Lower lobe of right lung (tissue), 2 donors: ENCODE measurements around the gene VPS37B. TPM values are rescaled to one million over a fixed set of nuclear protein-coding genes. Genes with fewer than 3 reads are reported as not detected.

ENCODE experiments used
- ATAC-seq, 2 donors: fragments of 200-7000 bp; cut with Tn5 transposase; one replicate each; pipeline ENCODE4 v1.9.1; 2020 to 2022; ENCODE audit warnings: mild to moderate bottlenecking in 2 of 2, moderate library complexity in 2 of 2
- DNase-seq: peaks from one replicate; pipeline ENCODE4 v3.0.0-alpha.2; 2020
- H3K27ac ChIP-seq: fragments of 200-600 bp; one replicate; pipeline ENCODE4 v1.8.0; 2022
- H3K27me3 ChIP-seq: fragments of 200-600 bp; one replicate; pipeline ENCODE4 v1.8.0; 2022; ENCODE audit warnings: low read depth
- H3K36me3 ChIP-seq: fragments of 200-600 bp; one replicate; pipeline ENCODE4 v1.8.0; 2022; ENCODE audit warnings: mild to moderate bottlenecking
- H3K4me1 ChIP-seq: fragments of 200-600 bp; one replicate; pipeline ENCODE4 v1.8.0; 2022
- H3K4me3 ChIP-seq: fragments of 200-600 bp; one replicate; pipeline ENCODE4 v1.8.0; 2022; ENCODE audit warnings: mild to moderate bottlenecking
- H3K9me3 ChIP-seq: fragments of 200-600 bp; one replicate; pipeline ENCODE4 v1.8.0; 2022
- CTCF ChIP-seq: fragments of 200-600 bp; IDR thresholded peaks from one replicate; pipeline ENCODE4 v1.8.0; 2022; ENCODE audit warnings: antibody characterized with exemption, mild to moderate bottlenecking
- intact Hi-C: fragments of 100-400 bp; cut with DNase I; formaldehyde crosslinking; loops from one replicate; pipeline ENCODE4 v1.11.0; 2022
- total RNA-seq: library from RNA; stranded (reverse); fragmentation: NEBNext Ultra II Directional; extraction: Animal tissue kit (Norgen Biotek cat#: 25700); gene quantifications from one replicate; pipeline ENCODE4 v1.2.1, GENCODE V29; 2021
- donor health status: DM: no; HTN: yes; CAD: no; lungs with severe emphysema.

Gene VPS37B
- total RNA-seq, 1 donor from 2014 or later: 34.5 TPM

GRCh38 chr12:122902854-122903692 lies 7.1 kb upstream of the VPS37B start:
- intact Hi-C loops: no loop called here
- ATAC-seq (no peak), DNase-seq (no peak)
- no peaks in the 10 kb centered on the region for H3K36me3 ChIP-seq
- H3K4me1 ChIP-seq: peaks cover 12% of the 10 kb centered on the region
- H3K27me3 ChIP-seq: no peaks in the 10 kb centered on the region
- no peak for TF ChIP-seq CTCF
- no peaks in the 10 kb centered on the region for H3K9me3 ChIP-seq
- no peak overlapping the region for H3K4me3 ChIP-seq
- no peak overlapping the region for H3K27ac ChIP-seq

- ATAC-seq (no peak), DNase-seq (no peak)
- Histone ChIP-seq H3K4me3 (no peak overlapping the region), H3K4me1 (peaks cover 13% of the 10 kb centered on the region), H3K27me3 (no peaks in the 10 kb centered on the region), H3K36me3 (no peaks in the 10 kb centered on the region), H3K9me3 (no peaks in the 10 kb centered on the region), H3K27ac (no peak overlapping the region)
- no peak for TF ChIP-seq CTCF
- intact Hi-C loops: no loop called here
These were observed 4.0 kb upstream of the VPS37B start for GRCh38 chr12:122899887-122900286.

GRCh38 chr12:122896662-122897061 lies 738 bp upstream of the VPS37B start:
- Histone ChIP-seq H3K27ac (peak overlapping the region; percentile 94), H3K4me1 (peaks cover 45% of the 10 kb centered on the region), H3K9me3 (no peaks in the 10 kb centered on the region), H3K4me3 (no peak overlapping the region), H3K27me3 (no peaks in the 10 kb centered on the region), H3K36me3 (no peaks in the 10 kb centered on the region)
- no peak for DNase-seq
- intact Hi-C loops: no loop called here
- no peak for ATAC-seq
- no peak for TF ChIP-seq CTCF

DNA sequence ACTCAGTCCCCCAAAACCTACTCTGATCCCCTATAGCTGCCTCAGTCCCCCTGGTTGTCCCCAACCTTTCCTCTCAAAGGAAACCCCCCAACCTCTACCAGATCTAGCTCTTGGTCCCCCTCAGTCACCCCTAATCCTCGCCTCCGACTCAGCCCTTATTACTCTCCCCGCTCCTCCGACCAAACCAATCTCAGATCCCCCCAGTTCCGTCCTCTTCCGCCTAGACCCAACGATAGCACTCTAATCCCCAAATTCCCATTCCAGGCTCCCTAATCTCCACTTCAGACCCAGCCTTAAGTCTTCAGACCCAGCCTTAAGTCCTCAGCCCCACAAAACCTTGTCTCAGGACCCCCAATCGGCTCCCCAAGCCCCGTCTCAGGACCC lies 612 bp downstream of the VPS37B start:
- Histone ChIP-seq H3K27me3 (no peaks in the 10 kb centered on the region), H3K9me3 (no peaks in the 10 kb centered on the region), H3K4me1 (peaks cover 52% of the 10 kb centered on the region), H3K4me3 (peak overlapping the region; percentile 74), H3K36me3 (no peaks in the 10 kb centered on the region), H3K27ac (peak overlapping the region; percentile 94)
- DNase-seq (no peak), ATAC-seq (peak; percentile 3 to 18)
- intact Hi-C loops: no loop called here
- no peak for TF ChIP-seq CTCF

GRCh38 chr12:122894193-122895121 lies 1.5 kb downstream of the VPS37B start:
- ATAC-seq (peak; percentile 61 to 65), DNase-seq (peak; percentile 82)
- intact Hi-C loops: no loop called here
- no peaks in the 10 kb centered on the region for H3K9me3 ChIP-seq
- H3K27ac ChIP-seq: peak overlapping the region; percentile 94
- no peaks in the 10 kb centered on the region for H3K27me3 ChIP-seq
- TF ChIP-seq CTCF: no peak
- peak overlapping the region; percentile 74 for H3K4me3 ChIP-seq
- H3K36me3 ChIP-seq: no peaks in the 10 kb centered on the region
- H3K4me1 ChIP-seq: peaks cover 61% of the 10 kb centered on the region
